ENCODE data around the gene MEI4.
"Not testable (repeated sequence)": the region's sequence is repeated elsewhere in the genome, so short reads cannot be mapped to it uniquely, and the experiment has no call there.

MEI4 gene

GRCh38 chr6:77822265-77822664 is 169.4 kb downstream of the MEI4 start:
- no peak for FAIRE-seq

- FAIRE-seq, result no peak
Observed at GRCh38 chr6:77825204-77825603, 172.4 kb downstream of the MEI4 start.

- no peak for FAIRE-seq
Observed at GRCh38 chr6:77829736-77830135, 176.9 kb downstream of the MEI4 start.

GRCh38 chr6:77833749-77834148 is 180.9 kb downstream of the MEI4 start:
- not testable (repeated sequence) for FAIRE-seq

GRCh38 chr6:77834591-77834996 is 181.8 kb downstream of the MEI4 start:
- FAIRE-seq, result no peak

- FAIRE-seq, result no peak
Observed at GRCh38 chr6:77837034-77837784, 184.4 kb downstream of the MEI4 start.

GRCh38 chr6:77839292-77839691 is 186.5 kb downstream of the MEI4 start:
- FAIRE-seq, result no peak

GRCh38 chr6:77844822-77845221 is 192.0 kb downstream of the MEI4 start:
- no peak for FAIRE-seq

GRCh38 chr6:77853401-77853800 is 200.6 kb downstream of the MEI4 start:
- no peak for FAIRE-seq

- FAIRE-seq, result no peak
Observed at GRCh38 chr6:77856391-77856790, 203.6 kb downstream of the MEI4 start.

GRCh38 chr6:77857421-77857820 is 204.6 kb downstream of the MEI4 start:
- no peak for FAIRE-seq

GRCh38 chr6:77876300-77876699 is 223.5 kb downstream of the MEI4 start:
- no peak for FAIRE-seq

- no peak for FAIRE-seq
Observed at GRCh38 chr6:77879527-77879926, 226.7 kb downstream of the MEI4 start.

GRCh38 chr6:77880501-77880900 is 227.7 kb downstream of the MEI4 start:
- FAIRE-seq, result no peak

GRCh38 chr6:77883851-77884250 is 231.0 kb downstream of the MEI4 start:
- FAIRE-seq, result no peak

- FAIRE-seq, result no peak
Observed at GRCh38 chr6:77893391-77893790, 240.6 kb downstream of the MEI4 start.

- no peak for FAIRE-seq
Observed at GRCh38 chr6:77906070-77906469, 253.2 kb downstream of the MEI4 start.

- no peak for FAIRE-seq
Observed at GRCh38 chr6:77910826-77911225, 258.0 kb downstream of the MEI4 start.

- no peak for FAIRE-seq
Observed at GRCh38 chr6:77926198-77926751, 273.4 kb downstream of the MEI4 start.

- no peak for FAIRE-seq
Observed at GRCh38 chr6:77930382-77930781, 277.5 kb downstream of the MEI4 start.

- FAIRE-seq, result no peak
Observed at GRCh38 chr6:77930952-77931351, 278.1 kb downstream of the MEI4 start.

- FAIRE-seq, result no peak
Observed at GRCh38 chr6:77962070-77962469, 309.2 kb downstream of the MEI4 start.

GRCh38 chr6:77965449-77965848 is 312.6 kb downstream of the MEI4 start:
- FAIRE-seq, result peak; percentile 99

GRCh38 chr6:77972334-77972733 is 319.5 kb downstream of the MEI4 start:
- FAIRE-seq, result no peak

All from TTC549 (cell line).